ENCODE measurements around the gene GCN1. TPM values are rescaled to one million over a fixed set of nuclear protein-coding genes. Genes with fewer than 3 reads are reported as not detected.

GCN1 gene
- total RNA-seq, 1 experiment from 2014 or later = 254 TPM

DNA sequence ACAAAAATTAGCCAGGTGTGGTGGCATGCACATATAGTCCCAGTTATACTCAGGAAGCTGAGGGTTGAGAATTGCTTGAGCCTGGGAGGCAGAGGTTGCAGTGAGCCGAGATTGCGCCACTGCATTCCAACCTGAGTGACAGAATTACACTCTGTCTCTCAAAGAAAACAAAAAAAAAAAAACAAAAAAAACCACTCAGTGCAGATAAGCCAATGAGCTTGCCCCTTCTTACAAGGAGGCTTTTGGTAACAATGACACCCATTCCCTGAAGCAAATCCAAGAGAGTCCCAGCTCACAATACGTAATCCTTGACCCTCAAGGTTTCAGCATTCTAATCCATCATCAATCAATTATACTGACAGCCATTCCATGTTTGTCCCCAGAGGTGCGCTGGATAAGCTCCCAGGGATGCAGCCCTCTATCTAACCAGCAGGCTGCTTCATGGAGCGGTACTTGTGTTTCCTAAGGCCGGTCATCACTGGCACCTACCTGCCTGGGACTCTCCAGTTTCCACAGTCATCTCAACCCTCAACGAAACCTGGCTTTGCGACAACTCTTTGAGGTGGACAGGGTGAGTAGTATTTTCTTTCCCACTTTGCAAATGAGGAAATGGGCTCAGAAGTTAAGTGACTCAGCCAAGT is 12.4 kb downstream of the GCN1 start:
- H3K9ac ChIP-seq (ENCODE audit: low read length) = no peak overlapping the region
- CTCF ChIA-PET = interaction anchor here (0.6 to 1.4 kb wide), 3 partner anchors 11 to 83 kb away, joined by 3 to 5 read pairs (median 4); partner anchors contain the start of genes PXN and RPLP0

GRCh38 chr12:120180975-120181374 is 13.5 kb downstream of the GCN1 start:
- ATAC-seq (peak; percentile 19; the same call in 1 of the 2 replicates), DNase-seq (peak; percentile 50)
- Histone ChIP-seq H3K27ac (ENCODE audit: low read length) (no peak overlapping the region), H3K27me3 (ENCODE audit: low read length) (no peaks in the 10 kb centered on the region), H2AFZ (ENCODE audit: low read length) (no peak overlapping the region), H3K79me2 (ENCODE audit: low read length) (peaks cover 67% of the 10 kb centered on the region), H3K4me1 (ENCODE audit: insufficient read depth, low read length) (peaks cover 24% of the 10 kb centered on the region), H3K9me3 (ENCODE audit: low read length) (no peaks in the 10 kb centered on the region), H4K20me1 (ENCODE audit: low read length) (peaks cover 27% of the 10 kb centered on the region), H3K4me2 (ENCODE audit: low read length) (no peak overlapping the region), H3K36me3 (ENCODE audit: low read depth, low read length) (peaks cover 71% of the 10 kb centered on the region), H3F3A (ENCODE audit: low read length, unreplicated experiment) (peaks cover 7% of the 10 kb centered on the region), H3K9ac (ENCODE audit: low read length) (no peak overlapping the region), H3K4me3 (ENCODE audit: low read length) (no peak overlapping the region), H3K9me2 (replicated peaks; ENCODE audit: low read length) (no peaks in the 10 kb centered on the region)
- ChIA-PET CTCF (no interaction called here), POLR2A (ENCODE audit: unreplicated experiment) (no interaction called here)
- TF ChIP-seq EZH2 (IDR thresholded peaks at IDR 0.05; ENCODE audit: low read length, unreplicated experiment) (no peak), EZH2phosphoT487 (IDR thresholded peaks at IDR 0.05; ENCODE audit: borderline replicate concordance, low read length) (no peak)
- TF ChIP-seq, protein P1, sequence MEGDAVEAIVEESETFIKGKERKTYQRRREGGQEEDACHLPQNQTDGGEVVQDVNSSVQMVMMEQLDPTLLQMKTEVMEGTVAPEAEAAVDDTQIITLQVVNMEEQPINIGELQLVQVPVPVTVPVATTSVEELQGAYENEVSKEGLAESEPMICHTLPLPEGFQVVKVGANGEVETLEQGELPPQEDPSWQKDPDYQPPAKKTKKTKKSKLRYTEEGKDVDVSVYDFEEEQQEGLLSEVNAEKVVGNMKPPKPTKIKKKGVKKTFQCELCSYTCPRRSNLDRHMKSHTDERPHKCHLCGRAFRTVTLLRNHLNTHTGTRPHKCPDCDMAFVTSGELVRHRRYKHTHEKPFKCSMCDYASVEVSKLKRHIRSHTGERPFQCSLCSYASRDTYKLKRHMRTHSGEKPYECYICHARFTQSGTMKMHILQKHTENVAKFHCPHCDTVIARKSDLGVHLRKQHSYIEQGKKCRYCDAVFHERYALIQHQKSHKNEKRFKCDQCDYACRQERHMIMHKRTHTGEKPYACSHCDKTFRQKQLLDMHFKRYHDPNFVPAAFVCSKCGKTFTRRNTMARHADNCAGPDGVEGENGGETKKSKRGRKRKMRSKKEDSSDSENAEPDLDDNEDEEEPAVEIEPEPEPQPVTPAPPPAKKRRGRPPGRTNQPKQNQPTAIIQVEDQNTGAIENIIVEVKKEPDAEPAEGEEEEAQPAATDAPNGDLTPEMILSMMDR (conservative IDR thresholded peaks at IDR 0.05; ENCODE audit: low read depth, low read length) = no peak
- no TSS peak for BruUV-seq (replicated peaks)
- intact Hi-C loops (cut with micrococcal nuclease) = no loop called here

More for the DNA sequence above, 12.4 kb downstream of the GCN1 start:
- TSS peak; percentile 8 for BruUV-seq (replicated peaks)
- Histone ChIP-seq H2AFZ (ENCODE audit: low read length) (no peak overlapping the region), H3F3A (ENCODE audit: low read length, unreplicated experiment) (peaks cover 7% of the 10 kb centered on the region), H3K4me1 (ENCODE audit: insufficient read depth, low read length) (peaks cover 24% of the 10 kb centered on the region), H4K20me1 (ENCODE audit: low read length) (peaks cover 37% of the 10 kb centered on the region), H3K79me2 (ENCODE audit: low read length) (peaks cover 79% of the 10 kb centered on the region), H3K9me3 (ENCODE audit: low read length) (no peaks in the 10 kb centered on the region), H3K4me3 (ENCODE audit: low read length) (no peak overlapping the region), H3K27ac (ENCODE audit: low read length) (peak overlapping the region; percentile 72), H3K36me3 (ENCODE audit: low read depth, low read length) (peaks cover 71% of the 10 kb centered on the region), H3K27me3 (ENCODE audit: low read length) (no peaks in the 10 kb centered on the region), H3K4me2 (ENCODE audit: low read length) (peak overlapping the region; percentile 2; the same call in 1 of the 2 replicates), H3K9me2 (replicated peaks; ENCODE audit: low read length) (no peaks in the 10 kb centered on the region)
- peak; percentile 82 for ATAC-seq
- TF ChIP-seq, protein P1 (conservative IDR thresholded peaks at IDR 0.05; ENCODE audit: low read depth, low read length) = no peak; the same call in 1 of the 2 replicates
- TF ChIP-seq EZH2phosphoT487 (IDR thresholded peaks at IDR 0.05; ENCODE audit: borderline replicate concordance, low read length) (no peak), EZH2 (IDR thresholded peaks at IDR 0.05; ENCODE audit: low read length, unreplicated experiment) (no peak)
- POLR2A ChIA-PET (ENCODE audit: unreplicated experiment) = interaction anchor here (0.6 kb wide), 2 partner anchors 19 to 28 kb away, joined by 3 to 7 read pairs; partner anchors contain the start of gene RPLP0
- intact Hi-C loops (cut with micrococcal nuclease) = no loop called here
- DNase-seq = peak; percentile 92

GRCh38 chr12:120175537-120175936 is 19.0 kb downstream of the GCN1 start:
- Histone ChIP-seq H3F3A (ENCODE audit: low read length, unreplicated experiment) (no peaks in the 10 kb centered on the region), H3K4me1 (ENCODE audit: insufficient read depth, low read length) (no peaks in the 10 kb centered on the region), H3K27me3 (ENCODE audit: low read length) (no peaks in the 10 kb centered on the region), H3K79me2 (ENCODE audit: low read length) (peaks cover 21% of the 10 kb centered on the region), H3K4me2 (ENCODE audit: low read length) (no peak overlapping the region), H3K9me3 (ENCODE audit: low read length) (no peaks in the 10 kb centered on the region), H3K27ac (ENCODE audit: low read length) (no peak overlapping the region), H2AFZ (ENCODE audit: low read length) (no peak overlapping the region), H4K20me1 (ENCODE audit: low read length) (peaks cover 3% of the 10 kb centered on the region; the same call in 1 of the 2 replicates), H3K4me3 (ENCODE audit: low read length) (no peak overlapping the region), H3K9ac (ENCODE audit: low read length) (no peak overlapping the region), H3K36me3 (ENCODE audit: low read depth, low read length) (peaks cover 82% of the 10 kb centered on the region), H3K9me2 (replicated peaks; ENCODE audit: low read length) (no peaks in the 10 kb centered on the region)
- ChIA-PET CTCF (no interaction called here), POLR2A (ENCODE audit: unreplicated experiment) (no interaction called here)
- TF ChIP-seq EZH2 (IDR thresholded peaks at IDR 0.05; ENCODE audit: low read length, unreplicated experiment) (no peak), EZH2phosphoT487 (IDR thresholded peaks at IDR 0.05; ENCODE audit: borderline replicate concordance, low read length) (no peak)
- ATAC-seq (peak; percentile 53), DNase-seq (no peak)
- intact Hi-C loops (cut with micrococcal nuclease) = no loop called here
- BruUV-seq (replicated peaks) = no TSS peak

Data from PC-3 (cell line).